HG03097 (cell line): Measurements from ENCODE around the gene HSD17B1.
"Not testable (repeated sequence)": the region's sequence is repeated elsewhere in the genome, so short reads cannot be mapped to it uniquely, and the experiment has no call there.

Experiments used
- ATAC-seq: cut with Tn5 transposase; IDR thresholded peaks from one replicate; pipeline ENCODE4 v1.9.1; 2021; ENCODE audit not compliant: unreplicated experiment, low FRiP score

HSD17B1 gene, protein sequence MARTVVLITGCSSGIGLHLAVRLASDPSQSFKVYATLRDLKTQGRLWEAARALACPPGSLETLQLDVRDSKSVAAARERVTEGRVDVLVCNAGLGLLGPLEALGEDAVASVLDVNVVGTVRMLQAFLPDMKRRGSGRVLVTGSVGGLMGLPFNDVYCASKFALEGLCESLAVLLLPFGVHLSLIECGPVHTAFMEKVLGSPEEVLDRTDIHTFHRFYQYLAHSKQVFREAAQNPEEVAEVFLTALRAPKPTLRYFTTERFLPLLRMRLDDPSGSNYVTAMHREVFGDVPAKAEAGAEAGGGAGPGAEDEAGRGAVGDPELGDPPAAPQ

DNA sequence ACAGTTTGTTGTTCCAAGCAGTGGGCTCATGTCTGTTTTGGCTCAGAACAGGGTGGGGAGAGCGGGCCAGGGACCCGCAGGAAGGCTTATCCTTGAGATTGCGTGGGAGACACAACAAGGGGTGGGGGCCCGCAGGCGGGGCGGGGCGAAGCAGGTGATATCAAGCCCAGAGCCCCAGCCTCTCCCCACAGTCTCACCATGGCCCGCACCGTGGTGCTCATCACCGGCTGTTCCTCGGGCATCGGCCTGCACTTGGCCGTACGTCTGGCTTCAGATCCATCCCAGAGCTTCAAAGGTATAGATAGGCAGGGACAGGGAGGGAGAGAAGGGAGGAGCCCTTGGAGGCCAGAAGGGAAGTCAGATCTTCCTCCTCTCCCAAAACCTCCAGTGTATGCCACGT lies at the start of gene HSD17B1:
Gene HSD17B1 (plus strand): TSS at position 188 of the 400 bp plus-strand sequence. CDS start 11 bp downstream, at position 199.
- not testable (repeated sequence) for ATAC-seq

DNA sequence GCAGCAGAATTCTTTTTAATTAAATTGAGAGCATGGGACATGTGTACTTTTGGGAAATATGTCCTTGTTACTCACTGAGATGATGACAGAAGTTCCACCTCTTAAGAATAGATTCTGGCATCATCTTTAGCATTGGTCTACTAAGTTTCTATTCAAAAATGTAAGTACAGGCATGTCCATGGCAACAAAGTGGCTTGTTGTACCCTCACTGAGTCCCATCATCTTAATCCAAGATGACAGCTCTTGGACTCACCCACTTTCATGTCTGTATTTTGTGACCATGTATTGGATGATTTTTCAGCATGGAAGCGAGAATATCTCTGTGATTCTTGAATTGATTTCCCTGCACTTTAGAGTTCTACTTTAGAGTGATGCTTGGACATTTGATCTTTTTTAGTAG lies 49.8 kb upstream of the HSD17B1 start:
- ATAC-seq: no peak

DNA sequence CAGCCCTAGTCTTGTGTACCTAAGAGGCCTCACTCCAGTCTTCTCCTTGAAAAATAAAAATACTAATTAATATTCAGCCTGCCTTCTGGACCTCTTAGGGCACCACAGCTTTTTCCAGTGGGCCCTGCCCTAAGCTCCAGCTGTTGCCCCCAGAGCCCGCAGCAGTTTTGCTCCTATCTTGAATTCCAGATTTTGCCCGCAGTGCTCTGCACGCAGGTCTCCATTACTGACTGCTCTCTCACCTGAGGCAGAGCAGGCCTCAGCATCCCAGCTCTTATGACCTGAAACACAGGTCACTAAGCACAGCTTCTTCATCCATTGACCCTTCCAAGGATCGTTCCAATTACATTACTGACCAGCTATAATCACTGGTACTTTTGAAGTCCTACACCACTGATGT lies 45.1 kb upstream of the HSD17B1 start:
- no peak for ATAC-seq

DNA sequence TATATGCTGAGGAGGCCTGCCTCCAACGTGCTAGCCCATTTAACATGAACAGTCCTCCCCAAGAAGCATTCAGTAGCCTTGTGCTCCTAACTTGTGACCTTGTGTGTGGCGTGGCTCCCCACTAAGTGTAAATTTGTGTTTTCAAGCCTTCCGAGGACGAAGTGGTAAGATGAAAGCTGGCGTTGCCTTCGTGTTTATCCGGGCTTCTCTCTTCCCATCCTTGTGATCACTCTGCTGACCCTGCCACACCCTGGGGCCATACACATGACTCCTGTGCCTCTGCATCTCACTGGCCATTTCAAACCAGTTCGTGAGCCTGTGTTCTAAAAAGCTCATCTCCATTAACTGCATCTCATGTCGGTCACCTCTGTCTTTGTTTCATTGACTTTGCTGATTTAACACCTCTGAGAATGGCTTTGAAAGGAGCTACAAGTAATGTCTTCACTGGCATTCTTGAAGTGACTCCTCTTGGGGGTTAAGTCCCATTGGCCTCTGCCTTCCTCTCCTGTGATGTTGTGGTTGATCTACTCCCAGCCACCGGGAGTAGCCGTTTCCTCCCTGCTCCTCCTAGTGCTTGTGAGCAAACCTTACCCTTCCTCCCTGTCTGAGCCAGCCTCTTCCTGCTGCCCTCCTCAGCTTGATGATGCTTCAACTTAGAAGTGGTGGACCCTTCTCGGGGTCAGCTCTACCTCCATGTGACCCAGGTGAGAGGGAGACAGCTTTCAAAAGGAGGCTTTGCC lies 44.1 kb upstream of the HSD17B1 start:
- ATAC-seq: no peak

DNA sequence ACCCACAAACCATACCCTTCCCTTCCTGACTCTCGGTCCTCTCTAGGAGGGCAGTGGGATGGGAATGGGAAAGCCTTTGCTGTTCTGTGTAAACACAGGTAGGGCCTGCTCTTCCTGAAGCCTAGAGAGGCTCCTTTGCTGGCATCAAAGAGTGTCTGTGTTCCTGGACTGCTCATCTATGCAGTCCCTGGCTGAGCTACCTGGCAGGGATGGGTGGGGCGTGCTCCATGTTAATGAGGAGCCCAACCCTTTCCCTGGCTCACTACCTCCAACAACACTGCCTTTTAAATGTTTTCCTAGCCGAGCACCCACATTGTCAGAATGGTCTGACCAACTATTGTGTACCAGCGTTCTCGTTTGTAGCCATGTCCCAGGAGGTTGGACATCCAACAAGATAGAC lies 43.3 kb upstream of the HSD17B1 start:
- no peak for ATAC-seq

DNA sequence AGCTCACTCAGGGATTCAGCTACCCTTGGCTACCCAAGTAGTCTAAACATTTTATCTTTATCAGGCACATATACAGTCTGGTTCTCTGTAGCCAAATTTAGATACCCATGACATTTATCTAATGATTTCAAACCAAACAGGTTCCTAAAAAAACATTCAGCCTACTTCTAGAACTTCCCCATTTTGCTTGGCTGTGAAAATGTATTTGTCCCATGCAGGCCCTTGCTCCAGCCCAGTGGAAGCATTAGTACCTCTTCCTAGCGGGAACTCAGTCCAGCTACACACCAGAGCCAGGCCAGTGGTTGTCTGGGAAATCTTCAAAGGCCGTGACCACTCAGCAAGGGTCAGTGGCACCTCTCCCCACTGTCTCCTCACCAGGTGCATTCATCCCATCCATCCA lies 42.9 kb upstream of the HSD17B1 start:
- no peak for ATAC-seq

DNA sequence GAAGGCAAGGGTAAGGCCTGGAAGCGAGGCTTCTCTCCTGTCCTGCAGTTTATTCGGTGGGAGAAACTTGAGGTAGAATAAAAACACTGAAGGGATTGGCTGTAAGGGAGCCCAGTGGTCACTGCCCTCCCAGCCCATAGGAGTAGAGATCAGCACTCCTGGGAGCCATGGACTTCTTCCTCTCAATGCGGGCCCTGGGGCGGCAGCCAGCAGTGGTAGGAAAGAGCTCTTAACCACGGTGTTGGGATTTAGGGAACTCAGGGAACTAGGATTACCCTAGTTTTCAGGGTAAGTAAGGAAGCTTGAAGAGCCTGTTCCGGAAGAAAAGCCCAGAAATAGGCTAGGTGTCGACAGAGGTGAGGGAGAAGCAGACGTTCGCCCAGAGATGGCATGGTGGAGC lies 40.5 kb upstream of the HSD17B1 start:
- ATAC-seq: no peak

DNA sequence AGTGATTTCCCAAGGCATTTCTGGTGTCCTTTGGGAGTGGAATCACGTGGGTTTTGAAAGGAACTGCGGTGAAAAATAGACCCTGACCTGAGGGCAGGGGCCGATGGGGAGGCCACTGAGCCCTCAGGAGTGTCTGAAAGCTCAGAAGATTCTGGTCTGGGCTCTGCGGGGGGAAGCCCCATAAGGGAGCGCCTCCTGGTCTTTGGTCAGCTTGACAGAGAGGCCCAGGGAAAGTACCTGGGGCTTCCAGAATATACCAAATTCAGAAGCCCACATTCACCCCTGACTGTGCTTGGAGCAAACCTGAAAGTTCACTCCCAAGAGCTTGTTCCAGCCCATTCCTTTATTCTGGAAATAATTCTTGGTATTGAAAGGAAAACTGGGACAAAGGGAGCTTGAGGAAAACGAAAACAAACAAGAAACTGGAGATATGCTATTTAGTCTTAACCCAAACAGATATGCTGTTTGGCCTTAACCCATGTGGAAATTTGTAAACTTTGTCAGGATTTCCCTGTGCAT lies 39.9 kb upstream of the HSD17B1 start:
- ATAC-seq: no peak

DNA sequence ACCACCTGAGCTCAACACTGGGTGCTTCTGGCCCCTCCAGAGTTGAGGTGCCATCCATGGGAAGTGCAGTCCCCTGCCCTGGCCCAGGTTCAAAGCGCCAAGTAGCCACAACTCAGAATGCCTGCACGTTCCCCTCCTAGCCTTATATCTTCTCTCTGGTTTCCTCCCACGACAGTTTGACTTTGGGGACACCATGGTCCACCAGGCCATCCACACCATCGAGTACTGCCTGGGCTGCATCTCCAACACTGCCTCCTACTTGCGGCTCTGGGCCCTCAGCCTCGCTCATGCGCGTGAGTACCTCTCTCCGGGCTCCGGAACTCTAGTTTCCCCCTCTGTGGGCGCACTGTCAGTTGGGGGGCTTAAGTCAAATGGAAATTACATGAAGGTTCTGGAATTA lies 39.0 kb upstream of the HSD17B1 start:
- ATAC-seq: no peak

DNA sequence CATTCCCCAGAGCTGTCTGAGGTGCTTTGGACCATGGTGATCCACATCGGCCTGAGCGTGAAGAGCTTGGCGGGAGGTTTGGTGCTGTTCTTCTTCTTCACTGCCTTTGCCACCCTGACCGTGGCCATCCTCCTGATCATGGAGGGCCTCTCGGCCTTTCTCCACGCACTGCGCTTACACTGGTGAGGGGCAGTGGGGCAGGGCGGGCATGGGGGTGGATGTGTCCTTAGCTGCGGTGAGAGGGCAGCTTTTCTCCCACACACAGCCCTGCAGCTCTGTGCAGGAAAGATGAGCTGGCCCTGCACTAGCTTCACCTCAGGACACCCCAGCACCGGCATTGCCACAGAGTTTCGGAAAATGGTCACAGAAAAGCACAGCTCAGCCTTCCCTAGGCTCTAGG lies 38.4 kb upstream of the HSD17B1 start:
- ATAC-seq: no peak

DNA sequence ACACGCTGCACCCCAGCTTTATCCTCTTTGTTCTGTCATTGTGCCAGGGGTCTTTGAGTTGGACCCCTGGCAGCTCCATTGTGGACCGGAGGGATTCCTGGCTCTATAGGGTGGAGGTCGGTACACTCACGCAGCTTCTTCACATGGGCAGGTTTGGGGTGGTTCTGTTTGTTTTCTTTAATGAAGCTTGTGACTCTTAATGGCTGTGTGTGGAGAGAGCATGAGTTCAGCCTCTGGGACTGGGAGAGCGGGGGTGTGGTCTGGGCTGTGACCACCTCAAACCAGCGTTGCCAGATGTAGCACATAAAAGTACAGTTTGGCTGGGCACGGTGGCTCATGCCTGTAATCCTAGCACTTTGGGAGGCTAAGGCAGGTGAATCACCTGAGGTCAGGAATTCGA lies 37.9 kb upstream of the HSD17B1 start:
- no peak for ATAC-seq

DNA sequence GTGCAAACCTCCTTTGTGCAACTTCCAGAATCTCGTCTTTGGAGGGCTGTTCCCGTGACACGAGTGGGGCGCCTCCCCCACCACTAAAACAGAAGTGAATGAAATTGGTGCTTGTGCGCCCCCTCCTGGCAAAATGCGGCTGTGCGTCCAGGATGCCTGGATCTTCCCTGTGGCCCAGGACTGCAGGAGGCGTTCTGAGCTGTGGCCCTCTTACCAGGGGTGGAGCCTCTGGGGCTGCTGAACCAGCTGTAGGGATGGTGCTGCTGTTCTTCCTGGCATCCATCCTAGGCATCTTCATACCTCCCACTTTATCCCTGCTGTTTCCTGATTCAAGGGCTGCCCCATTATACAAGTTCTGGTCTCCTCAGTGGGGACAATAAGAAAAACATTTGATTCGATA lies 35.2 kb upstream of the HSD17B1 start:
- no peak for ATAC-seq

DNA sequence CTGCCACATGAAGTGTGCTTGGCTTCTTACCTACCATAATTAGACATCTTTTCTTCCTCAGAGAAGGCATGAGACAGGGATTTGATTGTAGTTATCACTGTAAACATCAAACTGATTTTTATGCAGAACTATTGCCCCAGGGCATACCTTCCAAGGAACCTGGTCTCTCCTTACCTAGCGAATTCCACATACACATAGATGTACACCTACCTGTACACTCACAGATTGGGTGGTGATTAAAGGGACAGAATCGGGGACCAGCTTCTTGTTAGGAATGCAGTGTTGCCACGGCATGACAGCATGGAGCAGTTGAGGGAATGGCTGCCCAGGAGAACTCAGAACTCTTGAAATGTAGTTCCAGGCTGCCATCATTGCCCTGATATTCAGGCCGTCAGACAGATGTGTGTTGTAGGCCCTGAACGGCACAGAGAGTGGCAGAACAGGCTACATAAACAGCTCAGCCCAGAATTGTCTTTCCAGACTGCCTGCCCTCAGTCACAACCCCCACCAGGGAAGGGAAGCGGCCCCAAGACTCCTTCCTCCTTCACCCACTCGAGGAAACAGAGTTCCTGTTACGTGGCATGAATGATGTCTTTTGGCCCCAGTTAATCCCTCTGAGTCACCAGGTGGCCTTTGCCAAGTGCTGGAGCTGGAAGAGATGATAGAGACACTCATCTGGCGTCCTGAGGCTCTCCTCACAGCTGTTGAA lies 34.5 kb upstream of the HSD17B1 start:
- ATAC-seq: no peak

DNA sequence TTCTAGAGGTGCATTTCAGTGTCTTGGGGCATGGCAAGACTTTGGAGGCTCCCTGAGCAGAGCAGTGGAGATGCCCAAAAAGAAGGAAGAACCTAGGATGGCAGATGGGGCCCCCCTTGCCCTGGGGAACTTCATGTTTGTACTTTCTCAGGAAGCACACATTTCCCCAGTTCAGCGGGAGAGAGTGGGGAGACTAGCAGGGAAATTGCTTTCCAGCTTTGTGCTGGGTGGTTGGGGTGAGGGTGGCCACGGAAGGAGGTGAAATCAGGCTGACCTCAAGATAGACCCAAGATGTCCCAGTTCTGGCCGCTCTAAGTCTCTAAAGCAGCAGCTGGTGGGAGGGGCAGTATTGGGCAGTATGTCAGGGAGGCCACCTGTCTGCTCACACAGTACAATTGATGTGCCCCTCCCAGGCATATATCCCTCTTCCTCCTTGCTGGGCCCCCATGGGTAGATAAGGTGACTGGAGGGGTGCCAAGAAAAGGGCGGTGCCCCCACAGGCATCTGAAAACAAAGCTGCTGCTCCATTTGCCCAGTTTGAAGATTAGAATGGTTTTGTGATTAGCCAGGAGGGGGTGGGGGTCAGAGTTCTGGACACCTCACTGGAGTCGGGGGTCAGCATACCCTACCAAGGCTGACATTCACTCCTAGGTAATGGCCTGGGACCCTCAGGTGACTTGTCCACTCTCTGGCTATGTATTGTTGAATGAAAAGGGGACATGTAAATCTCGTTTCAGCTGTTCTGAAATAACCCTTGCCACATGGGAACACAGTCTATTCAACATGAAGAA lies 33.8 kb upstream of the HSD17B1 start:
- ATAC-seq: no peak

DNA sequence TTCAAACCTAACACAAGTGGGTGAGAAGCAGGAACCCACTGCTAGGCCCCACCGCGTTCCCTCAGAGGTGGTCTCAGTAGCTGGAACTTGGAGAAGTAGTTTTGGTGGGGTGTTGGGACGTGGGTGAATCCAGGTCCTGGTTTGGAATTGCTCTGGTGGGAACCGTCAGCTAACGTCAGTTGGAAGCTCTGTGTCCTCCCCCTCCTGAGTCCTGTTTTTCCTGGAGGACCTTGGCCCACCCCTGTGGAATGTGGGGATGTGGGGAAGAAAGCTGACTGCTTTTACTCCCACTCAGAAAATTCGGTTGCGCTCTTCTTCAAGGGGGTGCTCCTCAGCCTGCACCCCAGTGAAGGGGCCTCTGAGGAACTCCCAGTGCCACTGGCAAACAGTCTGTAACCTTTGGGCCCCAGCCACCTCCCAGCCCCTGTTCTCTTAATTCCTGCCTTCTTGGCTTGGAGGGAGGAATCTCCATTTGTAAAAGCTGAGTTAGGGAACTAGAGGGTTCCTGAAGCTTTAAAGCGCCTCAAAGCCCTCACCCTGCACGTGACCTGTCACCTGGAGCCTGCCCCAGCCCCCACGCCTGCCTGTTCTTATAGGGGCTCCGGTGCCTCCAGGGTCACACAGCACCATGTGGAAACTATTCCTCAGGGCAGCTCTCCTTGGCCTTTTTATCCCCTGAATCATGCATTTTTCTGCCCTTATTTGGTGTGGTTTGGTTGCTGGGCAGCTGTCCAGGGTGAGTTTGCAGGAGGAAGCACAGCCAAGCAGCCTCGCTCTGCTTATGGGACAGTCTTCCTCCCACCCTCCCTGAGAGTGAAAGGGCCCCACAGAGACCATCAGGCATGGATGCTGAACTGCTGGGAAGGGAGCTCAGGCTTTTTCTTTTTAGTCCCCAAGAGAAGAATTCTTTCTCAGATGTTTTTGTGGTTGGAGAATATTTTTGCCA lies 32.9 kb upstream of the HSD17B1 start:
- ATAC-seq: no peak

DNA sequence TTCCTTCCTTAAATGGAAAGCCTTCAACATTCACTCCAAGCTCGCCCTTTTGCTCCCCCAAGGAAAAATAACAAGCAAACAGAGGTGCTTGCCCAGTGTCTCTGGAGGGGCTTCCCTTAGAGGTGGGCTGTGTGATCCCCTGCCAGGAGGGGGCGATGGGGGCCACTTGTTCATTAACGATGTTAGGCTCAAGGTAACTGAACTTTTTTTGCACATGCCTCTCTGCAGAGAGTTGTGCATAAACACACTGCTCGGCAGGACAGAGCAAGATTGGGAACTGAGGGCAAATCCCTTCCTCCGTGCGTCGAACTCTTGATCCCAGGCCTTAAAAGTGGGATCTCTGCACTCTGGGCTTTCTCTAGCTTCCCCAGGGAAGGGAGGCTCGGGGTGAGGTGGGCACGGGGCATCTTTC lies 32.2 kb upstream of the HSD17B1 start:
- ATAC-seq: no peak

DNA sequence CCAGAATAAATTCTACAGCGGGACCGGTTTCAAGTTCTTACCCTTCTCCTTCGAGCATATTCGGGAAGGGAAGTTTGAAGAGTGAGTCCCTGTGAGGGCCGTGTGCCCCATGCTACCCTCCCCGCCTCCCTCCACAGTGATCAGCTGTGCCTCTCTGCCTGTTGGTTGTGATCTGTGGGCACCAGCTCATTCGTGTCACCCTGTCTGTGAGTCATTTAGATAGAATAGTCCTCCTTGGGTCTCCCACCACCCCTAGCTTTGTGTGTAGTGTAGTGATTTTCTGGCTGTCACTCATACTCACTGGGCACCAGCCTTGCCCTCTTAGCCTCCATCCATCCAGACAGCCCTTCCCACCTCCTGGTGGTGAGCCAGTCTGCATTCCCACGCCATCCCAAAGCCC lies 31.7 kb upstream of the HSD17B1 start:
- ATAC-seq: no peak

DNA sequence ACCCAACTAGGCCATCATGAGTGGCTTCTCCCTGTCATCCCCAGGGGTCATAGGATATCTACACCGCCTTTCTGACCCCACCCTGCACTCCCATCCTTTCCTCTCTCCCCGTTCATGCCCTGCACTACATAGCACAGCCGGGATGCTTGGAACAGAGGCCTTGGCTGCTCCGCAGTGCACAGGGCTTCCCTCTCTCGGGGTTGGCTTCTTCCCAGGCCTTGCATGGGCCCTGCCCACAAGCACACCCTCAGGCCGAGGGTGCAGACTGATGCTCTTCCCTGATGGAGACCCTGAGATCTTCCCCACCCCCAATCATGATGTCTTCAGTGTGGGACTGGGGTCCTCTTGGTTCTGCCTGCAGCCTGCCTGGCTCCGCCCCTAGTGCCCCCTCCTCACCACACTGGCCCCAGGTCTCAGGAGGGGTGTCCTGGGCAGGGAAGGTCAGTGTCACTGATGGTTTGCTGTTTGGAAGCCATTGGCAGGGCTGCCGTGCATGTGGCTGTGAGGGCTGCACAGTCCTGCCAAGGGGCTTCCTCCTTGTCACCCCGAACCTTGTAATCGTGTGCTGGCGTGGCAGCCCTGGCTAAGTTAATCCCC lies 31.0 kb upstream of the HSD17B1 start:
- ATAC-seq: no peak

DNA sequence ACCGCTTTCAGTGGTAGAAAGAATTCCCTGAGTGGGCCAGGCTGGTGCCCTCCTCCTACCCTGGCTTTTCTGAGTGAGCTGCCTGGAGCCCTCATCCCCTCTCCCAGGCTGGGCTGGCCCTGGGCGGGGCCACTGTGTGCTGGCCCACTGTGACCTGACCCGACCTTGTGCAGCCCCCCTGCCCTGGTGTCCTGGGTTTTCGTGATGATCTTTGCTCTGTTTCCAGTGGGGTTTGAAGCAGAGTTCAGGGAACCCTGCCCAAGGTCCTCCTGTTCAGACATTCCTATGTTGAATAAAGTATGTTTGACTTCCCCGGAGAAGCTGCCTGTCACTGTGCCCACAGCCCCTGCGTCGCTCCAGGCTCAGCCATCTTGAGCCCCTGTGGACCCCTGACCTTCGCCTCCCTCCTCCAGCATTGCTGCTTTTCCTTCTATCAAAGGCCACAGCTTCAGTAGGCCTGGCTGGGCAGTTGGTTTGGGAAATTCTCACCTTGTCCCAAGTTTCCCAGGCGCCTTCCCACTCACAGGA lies 30.4 kb upstream of the HSD17B1 start:
- ATAC-seq: no peak
